Breast epithelium (tissue), 3 donors: ENCODE data around the gene CLN3.

Experiments used
- POLR2A ChIP-seq: fragments of 450-650 bp; IDR thresholded peaks from one replicate; pipeline ENCODE4 v1.6.1; 2016; ENCODE audit warnings: antibody characterized with exemption, mild to moderate bottlenecking, moderate library complexity
- POLR2AphosphoS5 ChIP-seq, 3 donors: sonication (generic); formaldehyde crosslinking; IDR thresholded peaks; one replicate each; pipeline ENCODE4 v1.6.1; 2017; ENCODE audit warnings: antibody characterized with exemption in 3 of 3
- TF ChIP-seq, protein P1 (sequence below), 3 donors: fragments of 450-650 bp; IDR thresholded peaks; one replicate each; pipeline ENCODE4 v1.5.1; 2016 to 2017; ENCODE audit warnings: antibody characterized with exemption in 3 of 3, mild to moderate bottlenecking in 3 of 3, moderate library complexity in 3 of 3

DNA sequence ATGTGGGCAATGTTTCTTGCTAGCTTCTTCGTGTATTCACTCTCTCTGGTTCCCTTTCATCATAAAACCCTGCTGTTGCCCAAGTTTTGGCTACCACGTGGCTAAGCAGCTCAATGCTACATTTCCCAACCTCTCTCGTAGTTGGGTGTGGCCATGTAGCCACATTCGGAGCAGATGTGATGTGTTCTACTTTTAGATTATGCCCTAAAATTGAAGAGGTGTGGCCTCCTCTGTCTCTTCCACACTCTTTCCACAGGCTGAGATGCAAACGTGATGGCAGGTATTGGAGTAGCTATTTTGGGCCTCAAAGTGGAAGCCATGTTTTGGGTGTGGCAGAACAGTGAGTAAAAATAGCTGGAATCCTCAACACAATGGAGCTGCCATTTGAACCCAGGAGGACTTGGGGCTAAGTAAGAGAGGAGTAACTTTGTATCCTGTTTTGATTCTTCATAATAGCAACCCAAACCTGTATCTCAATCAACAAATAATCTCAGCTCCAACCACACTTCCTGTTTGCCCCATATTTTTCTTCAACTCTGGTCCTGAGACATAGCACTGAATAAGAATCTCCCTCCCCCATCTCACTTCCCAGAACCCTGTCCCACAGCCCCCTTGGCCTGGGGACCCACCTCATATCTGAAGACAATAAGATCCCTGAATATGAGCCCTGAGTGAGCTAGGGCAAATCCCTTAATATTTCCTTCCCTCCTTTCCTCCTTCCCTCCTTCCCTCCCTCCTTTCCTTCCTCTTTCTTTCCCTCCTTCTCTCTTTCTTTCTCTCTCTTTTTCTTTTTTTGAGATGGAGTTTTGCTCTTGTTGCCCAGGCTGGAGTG is 42.9 kb upstream of the CLN3 start:
- TF ChIP-seq POLR2AphosphoS5 (IDR thresholded peaks at IDR 0.05) (peak; percentile 57 to 99 (median 79)), POLR2A (no peak)
- TF ChIP-seq, protein P1, sequence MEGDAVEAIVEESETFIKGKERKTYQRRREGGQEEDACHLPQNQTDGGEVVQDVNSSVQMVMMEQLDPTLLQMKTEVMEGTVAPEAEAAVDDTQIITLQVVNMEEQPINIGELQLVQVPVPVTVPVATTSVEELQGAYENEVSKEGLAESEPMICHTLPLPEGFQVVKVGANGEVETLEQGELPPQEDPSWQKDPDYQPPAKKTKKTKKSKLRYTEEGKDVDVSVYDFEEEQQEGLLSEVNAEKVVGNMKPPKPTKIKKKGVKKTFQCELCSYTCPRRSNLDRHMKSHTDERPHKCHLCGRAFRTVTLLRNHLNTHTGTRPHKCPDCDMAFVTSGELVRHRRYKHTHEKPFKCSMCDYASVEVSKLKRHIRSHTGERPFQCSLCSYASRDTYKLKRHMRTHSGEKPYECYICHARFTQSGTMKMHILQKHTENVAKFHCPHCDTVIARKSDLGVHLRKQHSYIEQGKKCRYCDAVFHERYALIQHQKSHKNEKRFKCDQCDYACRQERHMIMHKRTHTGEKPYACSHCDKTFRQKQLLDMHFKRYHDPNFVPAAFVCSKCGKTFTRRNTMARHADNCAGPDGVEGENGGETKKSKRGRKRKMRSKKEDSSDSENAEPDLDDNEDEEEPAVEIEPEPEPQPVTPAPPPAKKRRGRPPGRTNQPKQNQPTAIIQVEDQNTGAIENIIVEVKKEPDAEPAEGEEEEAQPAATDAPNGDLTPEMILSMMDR (IDR thresholded peaks at IDR 0.05), result no peak
